Measurements from ENCODE around the gene SLC38A11.

DNA sequence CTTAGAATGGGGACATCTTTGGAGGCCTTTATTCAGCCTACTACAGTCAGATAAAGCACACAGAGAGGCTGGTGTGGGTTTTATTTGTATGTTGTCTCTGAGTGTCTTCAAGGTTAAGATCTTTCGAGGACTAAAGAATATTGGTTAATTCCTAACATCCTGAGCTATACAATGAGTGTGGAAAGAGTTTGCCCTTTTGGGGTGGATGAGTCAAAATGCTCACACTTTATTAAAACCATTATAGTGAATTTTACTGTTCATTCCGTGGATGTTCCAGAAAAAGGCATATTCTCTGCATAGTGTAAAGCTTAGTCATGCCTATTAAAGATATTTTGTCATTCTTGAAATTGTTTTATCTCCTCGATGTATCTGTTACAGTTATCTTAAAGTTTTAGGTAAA lies 29.1 kb upstream of the SLC38A11 start:
- TF ChIP-seq CTCF (IDR thresholded peaks at IDR 0.05 in 4 of 5, conservative IDR thresholded peaks at IDR 0.05 in 1 of 5) (no peak), POLR2A (IDR thresholded peaks at IDR 0.05) (no peak)
